Gastrocnemius medialis (tissue), 4 donors: ENCODE results near the gene ARHGAP33. TPM values are rescaled to one million over a fixed set of nuclear protein-coding genes. Genes with fewer than 3 reads are reported as not detected.

Source experiments
- ATAC-seq, 2 donors: fragments of 150-250 bp; one replicate each; pipeline ENCODE4 v1.9.1; 2016
- DNase-seq, 2 donors: peaks; one replicate each; pipeline ENCODE4 v3.0.0-alpha.2; 2019
- H3K27ac ChIP-seq, 4 donors: fragments of 200-600 bp; sonication (generic); 1 replicate in 1 of 4; 2 replicates in 3 of 4; pipeline ENCODE4 v1.5.1; 2016 to 2018; ENCODE audit warnings: mild to moderate bottlenecking in 2 of 4, moderate library complexity in 1 of 4
- H3K27me3 ChIP-seq, 3 donors: fragments of 200-600 bp; sonication (generic) in 2 of 3; 1 replicate in 1 of 3; 2 replicates in 2 of 3; pipeline versions ENCODE4 v1.5.1 to v1.6.0; 2016 to 2019; ENCODE audit warnings: mild to moderate bottlenecking in 1 of 3, moderate library complexity in 1 of 3
- H3K36me3 ChIP-seq, 2 donors: fragments of 200-600 bp; sonication (generic) in 1 of 2; one replicate each; pipeline ENCODE4 v1.5.1; 2017 to 2018
- H3K4me1 ChIP-seq, 2 donors: fragments of 200-600 bp; sonication (generic) in 1 of 2; one replicate each; pipeline ENCODE4 v1.5.1; 2016 to 2017; ENCODE audit warnings: mild to moderate bottlenecking in 2 of 2
- H3K4me3 ChIP-seq, 4 donors: fragments of 200-600 bp; sonication (generic) in 3 of 4; 1 replicate in 1 of 4; 2 replicates in 3 of 4; pipeline ENCODE4 v1.5.1; 2016 to 2019; ENCODE audit warnings: mild to moderate bottlenecking in 2 of 4
- H3K9me3 ChIP-seq, 3 donors: fragments of 200-600 bp; sonication (generic) in 2 of 3; 1 replicate in 1 of 3; 2 replicates in 2 of 3; pipeline ENCODE4 v1.5.1; 2016 to 2019
- POLR2A ChIP-seq, 2 donors: fragments of 450-650 bp; IDR thresholded peaks; one replicate each; pipeline ENCODE4 v1.6.1; 2017; ENCODE audit warnings: antibody characterized with exemption in 2 of 2, mild to moderate bottlenecking in 2 of 2, moderate library complexity in 2 of 2
- in situ Hi-C, 4 donors: fragments of 200-750 bp; cut with MboI; loops; one replicate each; pipeline versions ENCODE4 v1.15.0 to v1.8.0; 2017; ENCODE audit warnings: low sequenced_read_pairs in 4 of 4
- intact Hi-C: fragments of 100-400 bp; cut with DNase I; formaldehyde crosslinking; loops from one replicate; pipeline ENCODE4 v1.15.1; 2023; ENCODE audit warnings: low total_unique reads
- total RNA-seq, 4 donors: library from RNA; depleted of rRNA; stranded (reverse); fragments of >200 nt; gene quantifications; one replicate each; pipeline versions ENCODE4 v1.1.0 to v1.2.3, GENCODE V29; 2016
- TF ChIP-seq, protein P1 (sequence below), 5 experiments: fragments of 450-650 bp in 3 of 5; fragments of 200-600 bp in 2 of 5; sonication (generic) in 2 of 5; IDR thresholded peaks in 4 of 5; conservative IDR thresholded peaks in 1 of 5; 1 replicate in 4 of 5; 2 replicates in 1 of 5; pipeline ENCODE4 v1.5.1; 2016 to 2019; ENCODE audit warnings: antibody characterized with exemption in 5 of 5, mild to moderate bottlenecking in 3 of 5, moderate library complexity in 3 of 5

ARHGAP33 gene, protein sequence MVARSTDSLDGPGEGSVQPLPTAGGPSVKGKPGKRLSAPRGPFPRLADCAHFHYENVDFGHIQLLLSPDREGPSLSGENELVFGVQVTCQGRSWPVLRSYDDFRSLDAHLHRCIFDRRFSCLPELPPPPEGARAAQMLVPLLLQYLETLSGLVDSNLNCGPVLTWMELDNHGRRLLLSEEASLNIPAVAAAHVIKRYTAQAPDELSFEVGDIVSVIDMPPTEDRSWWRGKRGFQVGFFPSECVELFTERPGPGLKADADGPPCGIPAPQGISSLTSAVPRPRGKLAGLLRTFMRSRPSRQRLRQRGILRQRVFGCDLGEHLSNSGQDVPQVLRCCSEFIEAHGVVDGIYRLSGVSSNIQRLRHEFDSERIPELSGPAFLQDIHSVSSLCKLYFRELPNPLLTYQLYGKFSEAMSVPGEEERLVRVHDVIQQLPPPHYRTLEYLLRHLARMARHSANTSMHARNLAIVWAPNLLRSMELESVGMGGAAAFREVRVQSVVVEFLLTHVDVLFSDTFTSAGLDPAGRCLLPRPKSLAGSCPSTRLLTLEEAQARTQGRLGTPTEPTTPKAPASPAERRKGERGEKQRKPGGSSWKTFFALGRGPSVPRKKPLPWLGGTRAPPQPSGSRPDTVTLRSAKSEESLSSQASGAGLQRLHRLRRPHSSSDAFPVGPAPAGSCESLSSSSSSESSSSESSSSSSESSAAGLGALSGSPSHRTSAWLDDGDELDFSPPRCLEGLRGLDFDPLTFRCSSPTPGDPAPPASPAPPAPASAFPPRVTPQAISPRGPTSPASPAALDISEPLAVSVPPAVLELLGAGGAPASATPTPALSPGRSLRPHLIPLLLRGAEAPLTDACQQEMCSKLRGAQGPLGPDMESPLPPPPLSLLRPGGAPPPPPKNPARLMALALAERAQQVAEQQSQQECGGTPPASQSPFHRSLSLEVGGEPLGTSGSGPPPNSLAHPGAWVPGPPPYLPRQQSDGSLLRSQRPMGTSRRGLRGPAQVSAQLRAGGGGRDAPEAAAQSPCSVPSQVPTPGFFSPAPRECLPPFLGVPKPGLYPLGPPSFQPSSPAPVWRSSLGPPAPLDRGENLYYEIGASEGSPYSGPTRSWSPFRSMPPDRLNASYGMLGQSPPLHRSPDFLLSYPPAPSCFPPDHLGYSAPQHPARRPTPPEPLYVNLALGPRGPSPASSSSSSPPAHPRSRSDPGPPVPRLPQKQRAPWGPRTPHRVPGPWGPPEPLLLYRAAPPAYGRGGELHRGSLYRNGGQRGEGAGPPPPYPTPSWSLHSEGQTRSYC
- total RNA-seq, result 1 to 10 TPM in 3 of 4 donors, under 1 TPM in 1; 0.22 to 4.7 (median 2.2) TPM

DNA sequence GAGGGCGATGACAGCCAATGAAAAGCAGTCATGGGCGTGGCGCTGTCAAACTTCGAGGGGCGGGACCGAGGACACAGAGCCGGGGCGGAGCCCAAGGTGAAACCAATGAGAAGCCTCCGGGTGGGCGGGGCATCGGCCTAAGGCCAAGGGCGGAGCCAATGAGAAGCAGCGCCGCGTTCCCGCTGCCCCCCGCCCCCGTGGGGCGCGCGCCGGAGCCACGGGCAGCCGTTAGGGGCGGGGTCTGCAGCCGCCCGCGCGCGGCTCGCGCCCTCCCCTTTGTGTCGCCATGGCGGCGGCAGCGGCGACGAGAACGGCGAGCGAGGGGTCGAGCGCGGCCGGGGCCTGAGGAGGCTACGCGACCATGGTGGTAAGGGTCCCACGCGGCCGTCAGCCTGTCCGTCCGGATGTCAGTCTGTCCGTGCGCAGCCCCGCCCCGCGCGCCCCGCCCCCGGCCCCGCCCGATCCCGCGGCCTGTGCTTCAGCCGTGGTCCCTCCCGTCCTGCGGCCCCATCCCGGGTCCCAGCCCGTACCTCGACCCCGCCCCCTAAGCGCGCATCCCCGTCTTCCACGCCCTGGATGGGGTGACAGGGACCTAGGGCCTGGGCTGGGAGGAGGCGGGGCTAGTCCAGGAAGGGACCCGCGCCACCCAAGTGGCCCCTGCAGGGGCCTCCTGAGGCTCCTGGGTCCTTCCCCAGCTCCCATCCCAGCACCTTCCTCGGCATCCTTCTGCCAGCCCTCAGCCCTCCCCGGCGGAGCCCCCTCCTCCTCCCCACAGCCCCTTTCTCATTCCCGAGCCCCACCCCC, at the start of gene ARHGAP33:
Gene ARHGAP33, plus strand, starts transcription at position 267 of the 804 bp plus-strand sequence. Its CDS starts 95 bp downstream, at position 362.
- peak; percentile 95 to 98 for DNase-seq
- Histone ChIP-seq H3K9me3 (no peaks in the 10 kb centered on the region), H3K36me3 (peaks cover 0 to 8% of the 10 kb centered on the region in 2 donors), H3K4me1 (peaks cover 4 to 5% of the 10 kb centered on the region in 2 donors), H3K27me3 (no peaks in the 10 kb centered on the region), H3K4me3 (peak within 1 kb of the TSS; percentile 60 to 81 (median 73)), H3K27ac (peak within 1 kb of the TSS; percentile 35 to 69 (median 45))
- peak; percentile 98 for ATAC-seq
- TF ChIP-seq POLR2A (IDR thresholded peaks at IDR 0.05), result no peak
- TF ChIP-seq, protein P1, sequence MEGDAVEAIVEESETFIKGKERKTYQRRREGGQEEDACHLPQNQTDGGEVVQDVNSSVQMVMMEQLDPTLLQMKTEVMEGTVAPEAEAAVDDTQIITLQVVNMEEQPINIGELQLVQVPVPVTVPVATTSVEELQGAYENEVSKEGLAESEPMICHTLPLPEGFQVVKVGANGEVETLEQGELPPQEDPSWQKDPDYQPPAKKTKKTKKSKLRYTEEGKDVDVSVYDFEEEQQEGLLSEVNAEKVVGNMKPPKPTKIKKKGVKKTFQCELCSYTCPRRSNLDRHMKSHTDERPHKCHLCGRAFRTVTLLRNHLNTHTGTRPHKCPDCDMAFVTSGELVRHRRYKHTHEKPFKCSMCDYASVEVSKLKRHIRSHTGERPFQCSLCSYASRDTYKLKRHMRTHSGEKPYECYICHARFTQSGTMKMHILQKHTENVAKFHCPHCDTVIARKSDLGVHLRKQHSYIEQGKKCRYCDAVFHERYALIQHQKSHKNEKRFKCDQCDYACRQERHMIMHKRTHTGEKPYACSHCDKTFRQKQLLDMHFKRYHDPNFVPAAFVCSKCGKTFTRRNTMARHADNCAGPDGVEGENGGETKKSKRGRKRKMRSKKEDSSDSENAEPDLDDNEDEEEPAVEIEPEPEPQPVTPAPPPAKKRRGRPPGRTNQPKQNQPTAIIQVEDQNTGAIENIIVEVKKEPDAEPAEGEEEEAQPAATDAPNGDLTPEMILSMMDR (IDR thresholded peaks at IDR 0.05 in 4 of 5, conservative IDR thresholded peaks at IDR 0.05 in 1 of 5), result no peak
- in situ Hi-C loops, result no loop called here
- intact Hi-C loops, result loop anchor here (1.0 to 10.0 kb wide), 4 partner anchors 17 to 219 kb away; partner anchors contain the start of genes PROSER3 and SDHAF1

DNA sequence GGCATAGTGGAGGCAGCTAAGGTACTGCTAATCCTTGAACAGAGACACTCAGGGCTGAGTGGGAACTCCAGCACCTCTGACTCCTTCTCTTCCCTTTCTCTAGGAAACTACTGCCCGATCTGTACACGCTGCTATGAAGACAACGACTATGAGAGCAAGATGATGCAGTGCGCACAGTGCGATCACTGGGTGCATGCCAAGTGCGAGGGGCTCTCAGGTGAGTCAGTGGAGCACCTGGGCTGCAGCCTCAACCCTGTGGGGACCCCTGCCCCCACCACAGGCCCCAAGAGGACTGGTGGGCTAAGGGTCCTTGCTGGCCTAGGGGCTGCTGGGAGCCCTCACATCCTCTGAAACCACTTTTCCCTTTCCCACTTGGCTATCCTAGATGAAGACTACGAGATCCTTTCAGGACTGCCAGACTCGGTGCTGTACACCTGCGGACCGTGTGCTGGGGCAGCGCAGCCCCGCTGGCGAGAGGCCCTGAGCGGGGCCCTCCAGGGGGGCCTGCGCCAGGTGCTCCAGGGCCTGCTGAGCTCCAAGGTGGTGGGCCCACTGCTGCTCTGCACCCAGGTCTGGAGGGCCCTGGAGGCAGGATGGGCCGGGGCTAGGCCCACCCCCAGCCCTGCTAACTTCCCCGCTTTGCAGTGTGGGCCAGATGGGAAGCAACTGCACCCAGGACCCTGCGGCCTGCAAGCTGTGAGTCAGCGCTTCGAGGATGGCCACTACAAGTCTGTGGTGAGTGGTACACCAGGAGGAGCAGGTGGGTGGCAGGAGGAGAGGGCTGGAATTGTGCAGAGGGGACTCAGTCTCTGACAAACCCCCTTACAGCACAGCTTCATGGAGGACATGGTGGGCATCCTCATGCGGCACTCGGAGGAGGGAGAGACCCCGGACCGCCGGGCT, 48.1 kb upstream of the ARHGAP33 start:
- Histone ChIP-seq H3K27ac (no peak overlapping the region), H3K36me3 (peaks cover 10 to 99% of the 10 kb centered on the region in 2 donors), H3K4me1 (no peaks in the 10 kb centered on the region), H3K9me3 (no peaks in the 10 kb centered on the region), H3K27me3 (no peaks in the 10 kb centered on the region), H3K4me3 (no peak overlapping the region)
- intact Hi-C loops (no loop called here), in situ Hi-C loops (no loop called here)
- no peak for DNase-seq
- no peak for TF ChIP-seq POLR2A (IDR thresholded peaks at IDR 0.05)
- TF ChIP-seq, protein P1 (IDR thresholded peaks at IDR 0.05 in 4 of 5, conservative IDR thresholded peaks at IDR 0.05 in 1 of 5), result no peak
- no peak for ATAC-seq

DNA sequence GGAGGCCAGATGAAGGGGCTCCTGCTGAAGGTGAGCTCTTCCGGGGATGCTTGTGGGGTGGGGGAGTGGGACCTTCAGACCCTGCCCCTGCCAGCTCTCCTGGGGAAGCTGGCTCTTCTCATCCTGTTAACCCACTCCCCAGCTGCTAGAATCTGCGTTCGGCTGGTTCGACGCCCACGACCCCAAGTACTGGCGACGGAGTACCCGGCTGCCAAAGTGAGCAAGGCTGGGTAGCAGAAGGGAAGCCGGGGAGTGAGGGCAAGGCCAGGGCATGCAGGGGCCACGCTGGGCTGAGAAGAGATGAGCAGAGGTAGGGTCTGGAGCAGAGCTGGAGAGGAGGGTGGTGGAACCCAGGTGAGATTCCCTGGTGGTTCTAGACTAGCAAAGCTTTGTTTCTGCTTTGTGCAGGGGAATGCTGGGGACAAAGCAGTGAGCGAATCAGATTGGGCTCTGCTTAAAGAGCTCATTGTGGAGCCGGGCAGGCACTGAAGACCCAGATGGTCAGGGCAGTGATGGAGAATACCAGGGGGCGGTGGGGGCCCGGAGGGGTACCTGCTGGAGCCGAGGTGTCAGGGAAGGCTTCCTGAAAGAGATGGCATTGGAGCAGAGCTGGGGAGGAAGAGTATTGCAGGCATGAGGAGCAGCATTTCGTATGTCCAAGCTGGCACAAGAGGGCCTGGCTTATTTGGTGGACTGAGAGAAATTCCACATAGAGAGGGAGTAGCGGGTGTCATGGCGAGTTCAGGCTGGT, 47.2 kb upstream of the ARHGAP33 start:
- Histone ChIP-seq H3K4me3 (no peak overlapping the region), H3K4me1 (no peaks in the 10 kb centered on the region), H3K9me3 (no peaks in the 10 kb centered on the region), H3K27me3 (no peaks in the 10 kb centered on the region), H3K36me3 (peaks cover 9 to 98% of the 10 kb centered on the region in 2 donors), H3K27ac (no peak overlapping the region)
- intact Hi-C loops, result no loop called here
- TF ChIP-seq POLR2A (IDR thresholded peaks at IDR 0.05), result no peak
- TF ChIP-seq, protein P1 (IDR thresholded peaks at IDR 0.05 in 4 of 5, conservative IDR thresholded peaks at IDR 0.05 in 1 of 5), result no peak
- no peak for DNase-seq
- in situ Hi-C loops, result no loop called here
- ATAC-seq, result no peak
